A549 (cell line): ENCODE measurements around the gene SEMA4A. TPM values are rescaled to one million over a fixed set of nuclear protein-coding genes. Genes with fewer than 3 reads are reported as not detected.
"Not testable (repeated sequence)": the region's sequence is repeated elsewhere in the genome, so short reads cannot be mapped to it uniquely, and the experiment has no call there.

ENCODE experiments used
- ATAC-seq, 2 experiments: fragments of 200-7000 bp in 1 of 2; fragments of >200 bp in 1 of 2; cut with Nextera tagmentation in 1 of 2; cut with Tn5 transposase in 1 of 2; 3 replicates each; pipeline versions ENCODE4 v1.8.0 to v1.9.1; 2018 to 2020; ENCODE audit warnings: mild to moderate bottlenecking in 1 of 2, moderate library complexity in 1 of 2
- CTCF ChIA-PET: fragments of 300-600 bp; sonication (Branson Sonifier 250); formaldehyde crosslinking; extraction: SDS; loops from one replicate; lab custom pipeline; 2021; ENCODE audit warnings: antibody characterized with exemption, inconsistent platforms; lab: Yijun Ruan, JAX
- POLR2A ChIA-PET: fragments of 350-600 bp; formaldehyde crosslinking; extraction: SDS; loops from one replicate; lab custom pipeline; 2021; ENCODE audit warnings: antibody characterized with exemption, inconsistent platforms; lab: Yijun Ruan, JAX
- DNase-seq, 2 experiments: peaks; one replicate each; pipeline versions ENCODE4 v3.0.0 to v3.0.0-alpha.2; 2011 to 2016; ENCODE audit warnings: low read depth in 1 of 2, low spot score in 1 of 2
- FAIRE-seq: peaks from 2 replicates; lab custom pipeline; 2011; peaks lifted over from hg19 to GRCh38; lab: Jason Lieb, UNC
- H3K27ac ChIP-seq, 2 experiments: fragments of >200 bp; sonication (Bioruptor Twin); formaldehyde crosslinking; 3 replicates each; pipeline ENCODE4 v1.5.1; 2016 to 2017
- H3K4me1 ChIP-seq: fragments of >200 bp; sonication (Bioruptor Twin); formaldehyde crosslinking; 3 replicates; pipeline ENCODE4 v1.6.1; 2016
- H3K4me2 ChIP-seq: fragments of >200 bp; sonication (Bioruptor Twin); formaldehyde crosslinking; 3 replicates; pipeline ENCODE4 v1.6.1; 2016
- H3K4me3 ChIP-seq: fragments of >200 bp; sonication (Bioruptor Twin); formaldehyde crosslinking; 3 replicates; pipeline ENCODE4 v1.5.1; 2016
- H3K9me3 ChIP-seq: fragments of >200 bp; sonication (Bioruptor Twin); formaldehyde crosslinking; 3 replicates; pipeline ENCODE4 v1.6.1; 2016
- EHF ChIP-seq: fragments of 250-450 bp; sonication (Bioruptor Pico); IDR thresholded peaks from 2 replicates; pipeline ENCODE4 v1.5.0; 2020; ENCODE audit warnings: mild to moderate bottlenecking
- EHMT2 ChIP-seq: fragments of 200-600 bp; sonication (generic); IDR thresholded peaks from 2 replicates; pipeline ENCODE4 v1.6.1; 2016; ENCODE audit warnings: antibody characterized with exemption, low read depth, mild to moderate bottlenecking, moderate library complexity
- ELK1 ChIP-seq: fragments of 150-350 bp; IDR thresholded peaks from 2 replicates; pipeline ENCODE4 v1.6.1; 2014; ENCODE audit warnings: low read depth, mild to moderate bottlenecking, low read length
- EP300 ChIP-seq, 2 experiments: fragments of >200 bp; sonication (Bioruptor Twin); formaldehyde crosslinking; IDR thresholded peaks; 2 replicates in 1 of 2; 3 replicates in 1 of 2; pipeline ENCODE4 v1.6.1; 2016 to 2017
- FOSL2 ChIP-seq, 2 experiments: fragments of 450-650 bp in 1 of 2; fragments of >200 bp in 1 of 2; sonication (Bioruptor Twin) in 1 of 2; formaldehyde crosslinking; IDR thresholded peaks; 2 replicates each; pipeline versions ENCODE4 v1.5.0 to v1.6.1; 2016 to 2020; ENCODE audit warnings: mild to moderate bottlenecking in 1 of 2, moderate library complexity in 1 of 2
- HMGXB4 ChIP-seq: fragments of 250-450 bp; sonication (Bioruptor Pico); IDR thresholded peaks from 2 replicates; pipeline ENCODE4 v1.5.0; 2021; ENCODE audit warnings: mild to moderate bottlenecking, moderate library complexity, borderline replicate concordance
- MAX ChIP-seq: IDR thresholded peaks from 2 replicates; pipeline ENCODE4 v1.6.1; 2012
- POLR2AphosphoS2 ChIP-seq: conservative IDR thresholded peaks from 2 replicates; pipeline ENCODE4 v1.6.1; 2012; ENCODE audit warnings: low read length, improper control_type of control experiment, inconsistent platforms
- SMC3 ChIP-seq: fragments of >200 bp; sonication (Bioruptor Twin); formaldehyde crosslinking; IDR thresholded peaks from 3 replicates; pipeline ENCODE4 v1.6.1; 2018; ENCODE audit warnings: inconsistent platforms
- SREBF2 ChIP-seq: fragments of 450-650 bp; IDR thresholded peaks from 2 replicates; pipeline ENCODE4 v1.6.1; 2014; ENCODE audit warnings: mild to moderate bottlenecking, moderate library complexity
- ZC3H11A ChIP-seq: fragments of 450-650 bp; IDR thresholded peaks from 2 replicates; pipeline ENCODE4 v1.6.1; 2014; ENCODE audit warnings: antibody characterized with exemption, mild to moderate bottlenecking
- ZFP36 ChIP-seq: fragments of 450-650 bp; IDR thresholded peaks from 2 replicates; pipeline ENCODE4 v1.6.1; 2014; ENCODE audit warnings: borderline replicate concordance; ENCODE audit not compliant: partially characterized antibody
- ZNF302 ChIP-seq: fragments of 250-450 bp; sonication (Bioruptor Pico); IDR thresholded peaks from 2 replicates; pipeline ENCODE4 v1.9.0; 2021; ENCODE audit warnings: inconsistent platforms, mild to moderate bottlenecking, moderate library complexity
- ZSCAN20 ChIP-seq: fragments of 250-450 bp; sonication (Bioruptor Pico); IDR thresholded peaks from 2 replicates; pipeline ENCODE4 v1.8.0; 2022; ENCODE audit warnings: mild to moderate bottlenecking, moderate library complexity
- WGBS: methylation state at CpG from one replicate; pipeline ENCODE4 v1.1.6; 2017; ENCODE audit errors: missing lambda C conversion rate; 5-methylcytosine and 5-hydroxymethylcytosine counted together
- polyA plus RNA-seq, 4 experiments: library from polyadenylated mRNA; depleted of rRNA in 3 of 4; stranded (reverse); fragments of >200 nt; fragmentation: RNase III in 1 of 4; extraction: RNeasy Plus Mini Kit Qiagen cat#74134 plus additional on column Dnase treatment in 1 of 4; gene quantifications; 2 replicates in 3 of 4; 3 replicates in 1 of 4; pipeline ENCODE4 v1.2.3, GENCODE V29; 2011 to 2017

The SEMA4A gene
- polyA plus RNA-seq, 2 of the 4 experiments (the other 2 are of a cell fraction) = 0.04 to 0.27 TPM

GRCh38 chr1:156116731-156117130 lies 36.7 kb upstream of the SEMA4A start:
- peaks cover 73% of the 10 kb centered on the region for H3K4me1 ChIP-seq
- not testable (repeated sequence) for DNase-seq, H3K9me3 ChIP-seq, ATAC-seq, FAIRE-seq
- H3K27ac ChIP-seq = peak overlapping the region; percentile 95 to 98
- CTCF ChIA-PET = interaction anchor here (14.1 to 54.8 kb wide), 2 partner anchors 13 to 21 kb away, joined by 313 to 2239 read pairs; partner anchors contain the start of gene MEX3A
- peak overlapping the region; percentile 91 for H3K4me2 ChIP-seq
- 32% methylated on average over 4 of the region's 5 CpGs for WGBS
- POLR2A ChIA-PET = interaction anchor here (1.8 to 4.8 kb wide), 3 partner anchors 11 to 20 kb away, joined by 7 to 108 read pairs (median 32); no protein-coding TSS in a partner anchor
- peak overlapping the region; percentile 99 for H3K4me3 ChIP-seq

GRCh38 chr1:156117414-156118176 lies 35.8 kb upstream of the SEMA4A start:
- no peak for DNase-seq
- ChIA-PET POLR2A (interaction anchor here (4.8 kb wide), 1 partner anchor 10 kb away, joined by 108 read pairs; no protein-coding TSS in a partner anchor), CTCF (interaction anchor here (1.1 to 54.8 kb wide), 3 partner anchors 12 to 108 kb away, joined by 7 to 2239 read pairs (median 313); partner anchors contain the start of gene MEX3A)
- WGBS = 49% methylated on average over 13 of the region's 13 CpGs
- H3K9me3 ChIP-seq = no peaks in the 10 kb centered on the region
- ATAC-seq = no peak
- peak overlapping the region; percentile 99 for H3K4me3 ChIP-seq
- no peak for FAIRE-seq
- H3K27ac ChIP-seq = peak overlapping the region; percentile 95 to 98
- H3K4me1 ChIP-seq = peaks cover 75% of the 10 kb centered on the region
- peak overlapping the region; percentile 91 for H3K4me2 ChIP-seq
- no peak for TF ChIP-seq ZC3H11A
- no peak for TF ChIP-seq EHMT2
- TF ChIP-seq ELK1 = no peak
- TF ChIP-seq HMGXB4 = no peak
- TF ChIP-seq ZSCAN20 = no peak
- TF ChIP-seq EHF (CRISPR knock-in tag) = no peak
- TF ChIP-seq SMC3 = no peak
- TF ChIP-seq POLR2AphosphoS2 = no peak
- no peak for TF ChIP-seq EP300 (IDR thresholded peaks at IDR 0.05)
- TF ChIP-seq ZFP36 = no peak
- TF ChIP-seq FOSL2 (IDR thresholded peaks at IDR 0.05) = no peak
- no peak for TF ChIP-seq FOSL2 (CRISPR knock-in tag; IDR thresholded peaks at IDR 0.05)
- no peak for TF ChIP-seq SREBF2
- no peak for TF ChIP-seq ZNF302 (CRISPR knock-in tag)

- H3K27ac ChIP-seq = peak overlapping the region; percentile 95 to 98
- DNase-seq (no peak), ATAC-seq (no peak)
- CTCF ChIA-PET = interaction anchor here (1.1 to 54.8 kb wide), 3 partner anchors 11 to 107 kb away, joined by 7 to 2239 read pairs (median 313); partner anchors contain the start of gene MEX3A
- peak overlapping the region; percentile 91 for H3K4me2 ChIP-seq
- POLR2A ChIA-PET = interaction anchor here (0.8 kb wide), 1 partner anchor 9 kb away, joined by 4 read pairs; no protein-coding TSS in a partner anchor
- H3K4me1 ChIP-seq = peaks cover 75% of the 10 kb centered on the region
- 11% methylated on average over 8 of the region's 8 CpGs for whole genome bisulfite sequencing
- TF ChIP-seq MAX = 0 out of 2 replicates have a peak, but pooled peaks have one; percentile 31
- no peak for TF ChIP-seq ZC3H11A
- TF ChIP-seq, all 56 proteins: peak for 1
- FAIRE-seq = no peak
- Histone ChIP-seq H3K9me3 (no peaks in the 10 kb centered on the region), H3K4me3 (peak overlapping the region; percentile 99)
Measured at GRCh38 chr1:156118177-156118868, 35.1 kb upstream of the SEMA4A start.
